SU-DHL-6 (cell line): ENCODE measurements around the gene CUBN.

Experiments
- H2AFZ ChIP-seq: fragments of 200-600 bp; sonication (generic); 2 replicates; pipeline ENCODE4 v1.6.1; 2014; ENCODE audit warnings: low read depth, mild to moderate bottlenecking, moderate library complexity, mixed read lengths, antibody characterized with exemption, low read length; ENCODE audit not compliant: severe bottlenecking
- H3F3A ChIP-seq: fragments of 200-600 bp; shearing (Covaris generic); 2 replicates; pipeline ENCODE4 v1.6.0; 2016; ENCODE audit warnings: antibody characterized with exemption, mild to moderate bottlenecking; ENCODE audit not compliant: insufficient read depth
- H3K27ac ChIP-seq: fragments of 200-600 bp; sonication (generic); 2 replicates; pipeline ENCODE4 v1.5.1; 2016; ENCODE audit warnings: low read depth, mild to moderate bottlenecking, low read length, moderate library complexity, mixed read lengths
- H3K27me3 ChIP-seq: fragments of 200-600 bp; sonication (generic), shearing (Covaris generic); 2 replicates; pipeline ENCODE4 v1.6.0; 2014; ENCODE audit warnings: mild to moderate bottlenecking, low read length
- H3K36me3 ChIP-seq: fragments of 200-600 bp; sonication (generic); 2 replicates; pipeline ENCODE4 v1.6.1; 2014; ENCODE audit warnings: mild to moderate bottlenecking, low read length, mixed read lengths
- H3K4me2 ChIP-seq: fragments of 300-600, 200-600 bp; shearing (Covaris generic), sonication (generic); 2 replicates; pipeline ENCODE4 v1.6.0; 2014; ENCODE audit warnings: low read length, low read depth, mild to moderate bottlenecking; ENCODE audit not compliant: poor library complexity, severe bottlenecking
- H3K4me3 ChIP-seq: fragments of 200-600 bp; sonication (generic); 2 replicates; pipeline ENCODE4 v1.5.1; 2014; ENCODE audit warnings: antibody characterized with exemption, low read length, mild to moderate bottlenecking, mixed read lengths; ENCODE audit not compliant: insufficient read depth, poor library complexity, severe bottlenecking
- H3K79me2 ChIP-seq: fragments of 200-600 bp; sonication (generic); 2 replicates; pipeline ENCODE4 v1.6.1; 2014; ENCODE audit warnings: mild to moderate bottlenecking, low read length, moderate library complexity; ENCODE audit not compliant: insufficient read depth
- H3K9ac ChIP-seq: fragments of 200-600 bp; sonication (generic); 2 replicates; pipeline ENCODE4 v1.7.0; 2014; ENCODE audit warnings: mild to moderate bottlenecking, low read length
- H3K9me2 ChIP-seq: fragments of 200-600 bp; sonication (generic); replicated peaks from 2 replicates; pipeline ENCODE4 v1.6.1; 2014; ENCODE audit warnings: low read length; ENCODE audit not compliant: insufficient read depth
- H3K9me3 ChIP-seq: fragments of 200-600 bp; sonication (generic); 2 replicates; pipeline ENCODE4 v1.6.1; 2014; ENCODE audit warnings: low read length, mixed read lengths; ENCODE audit not compliant: insufficient read depth
- H4K20me1 ChIP-seq: fragments of 200-600 bp; sonication (generic); 2 replicates; pipeline ENCODE4 v1.6.1; 2014; ENCODE audit warnings: low read depth, mild to moderate bottlenecking, antibody characterized with exemption, low read length, moderate library complexity, mixed read lengths
- CTCF ChIP-seq: fragments of 200-600 bp; sonication (generic); IDR thresholded peaks from one replicate; pipeline ENCODE4 v1.5.1; 2017; ENCODE audit warnings: antibody characterized with exemption, mild to moderate bottlenecking, low read length, moderate library complexity; ENCODE audit not compliant: insufficient read depth, poor library complexity, severe bottlenecking
- EZH2phosphoT487 ChIP-seq: fragments of 200-600 bp; sonication (generic), shearing (Covaris generic); conservative IDR thresholded peaks from 2 replicates; pipeline ENCODE4 v1.6.1; 2018; ENCODE audit warnings: mild to moderate bottlenecking, antibody characterized with exemption, low read length, moderate library complexity, mixed read lengths

CUBN gene

GRCh38 chr10:17003151-17003550, 126.5 kb downstream of the CUBN start:
- Histone ChIP-seq H3K79me2 (no peaks in the 10 kb centered on the region), H3K36me3 (no peaks in the 10 kb centered on the region), H2AFZ (no peak overlapping the region), H3F3A (no peaks in the 10 kb centered on the region), H4K20me1 (no peaks in the 10 kb centered on the region), H3K27me3 (no peaks in the 10 kb centered on the region), H3K4me2 (no peak overlapping the region), H3K27ac (no peak overlapping the region), H3K9ac (no peak overlapping the region), H3K9me3 (no peaks in the 10 kb centered on the region), H3K9me2 (no peaks in the 10 kb centered on the region), H3K4me3 (no peak overlapping the region)
- TF ChIP-seq CTCF (no peak), EZH2phosphoT487 (no peak)

GRCh38 chr10:17001961-17002749, 127.5 kb downstream of the CUBN start:
- Histone ChIP-seq H3K4me3 (no peak overlapping the region), H3K36me3 (no peaks in the 10 kb centered on the region), H3K27me3 (no peaks in the 10 kb centered on the region), H3K4me2 (no peak overlapping the region), H3F3A (no peaks in the 10 kb centered on the region), H3K9ac (no peak overlapping the region), H4K20me1 (no peaks in the 10 kb centered on the region), H2AFZ (no peak overlapping the region), H3K9me2 (no peaks in the 10 kb centered on the region), H3K9me3 (no peaks in the 10 kb centered on the region), H3K79me2 (no peaks in the 10 kb centered on the region), H3K27ac (no peak overlapping the region)
- TF ChIP-seq CTCF (no peak), EZH2phosphoT487 (no peak)

GRCh38 chr10:17001297-17001744, 128.3 kb downstream of the CUBN start:
- TF ChIP-seq EZH2phosphoT487 = no peak
- no peak for TF ChIP-seq CTCF
- no peaks in the 10 kb centered on the region for H3F3A ChIP-seq
- no peaks in the 10 kb centered on the region for H3K9me2 ChIP-seq
- H3K27me3 ChIP-seq = no peaks in the 10 kb centered on the region
- no peaks in the 10 kb centered on the region for H3K36me3 ChIP-seq
- H4K20me1 ChIP-seq = no peaks in the 10 kb centered on the region
- H3K79me2 ChIP-seq = no peaks in the 10 kb centered on the region
- no peaks in the 10 kb centered on the region for H3K9me3 ChIP-seq
- no peak overlapping the region for H3K27ac ChIP-seq
- no peak overlapping the region for H2AFZ ChIP-seq
- H3K4me3 ChIP-seq = no peak overlapping the region
- H3K4me2 ChIP-seq = no peak overlapping the region
- H3K9ac ChIP-seq = no peak overlapping the region
